ENCODE measurements around the gene SLC49A4. TPM values are rescaled to one million over a fixed set of nuclear protein-coding genes. Genes with fewer than 3 reads are reported as not detected.
A peak's percentile ranks its signal among the peaks of the same experiment; 100 is the strongest.

SLC49A4 gene
- total and polyA plus RNA-seq, 12 donors = 3.1 to 19.7 (median 15.3) TPM

GRCh38 chr3:122920986-122921385 is 126.1 kb downstream of the SLC49A4 start:
- Histone ChIP-seq H3K36me3 (peaks cover 0 to 7% (median 0%) of the 10 kb centered on the region in 9 donors), H3K9me3 (no peaks in the 10 kb centered on the region), H3K4me3 (no peak overlapping the region), H3K4me1 (peaks cover 0 to 7% (median 0%) of the 10 kb centered on the region in 9 donors), H3K27me3 (peaks cover 0 to 43% (median 7%) of the 10 kb centered on the region in 7 donors), H3K27ac (no peak overlapping the region)
- TF ChIP-seq, protein P1, sequence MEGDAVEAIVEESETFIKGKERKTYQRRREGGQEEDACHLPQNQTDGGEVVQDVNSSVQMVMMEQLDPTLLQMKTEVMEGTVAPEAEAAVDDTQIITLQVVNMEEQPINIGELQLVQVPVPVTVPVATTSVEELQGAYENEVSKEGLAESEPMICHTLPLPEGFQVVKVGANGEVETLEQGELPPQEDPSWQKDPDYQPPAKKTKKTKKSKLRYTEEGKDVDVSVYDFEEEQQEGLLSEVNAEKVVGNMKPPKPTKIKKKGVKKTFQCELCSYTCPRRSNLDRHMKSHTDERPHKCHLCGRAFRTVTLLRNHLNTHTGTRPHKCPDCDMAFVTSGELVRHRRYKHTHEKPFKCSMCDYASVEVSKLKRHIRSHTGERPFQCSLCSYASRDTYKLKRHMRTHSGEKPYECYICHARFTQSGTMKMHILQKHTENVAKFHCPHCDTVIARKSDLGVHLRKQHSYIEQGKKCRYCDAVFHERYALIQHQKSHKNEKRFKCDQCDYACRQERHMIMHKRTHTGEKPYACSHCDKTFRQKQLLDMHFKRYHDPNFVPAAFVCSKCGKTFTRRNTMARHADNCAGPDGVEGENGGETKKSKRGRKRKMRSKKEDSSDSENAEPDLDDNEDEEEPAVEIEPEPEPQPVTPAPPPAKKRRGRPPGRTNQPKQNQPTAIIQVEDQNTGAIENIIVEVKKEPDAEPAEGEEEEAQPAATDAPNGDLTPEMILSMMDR (IDR thresholded peaks at IDR 0.05) = no peak
- ATAC-seq (no peak), DNase-seq (no peak)
- intact Hi-C loops (cut with DNase I) = no loop called here
- WGBS, 2 donors = 76 to 85% methylated on average over 6 of the region's 6 CpGs

GRCh38 chr3:122921791-122922651 is 127.2 kb downstream of the SLC49A4 start:
- Histone ChIP-seq H3K4me3 (peak overlapping the region in 1 of 10 donors; percentile 12), H3K4me1 (peaks cover 0 to 7% (median 0%) of the 10 kb centered on the region in 9 donors), H3K36me3 (peaks cover 0 to 7% (median 0%) of the 10 kb centered on the region in 9 donors), H3K27me3 (peaks cover 0 to 43% (median 7%) of the 10 kb centered on the region in 7 donors), H3K27ac (no peak overlapping the region), H3K9me3 (no peaks in the 10 kb centered on the region)
- intact Hi-C loops (cut with DNase I) = no loop called here
- DNase-seq (no peak), ATAC-seq (peak in 2 of 8 donors; percentile 4 to 14)
- 40 to 57% methylated on average over 66 to 68 of the region's 68 CpGs for WGBS, 2 donors
- TF ChIP-seq, protein P1 (IDR thresholded peaks at IDR 0.05) = no peak

GRCh38 chr3:122923611-122924010 is 128.7 kb downstream of the SLC49A4 start:
- H3K4me1 ChIP-seq = peaks cover 0 to 7% (median 0%) of the 10 kb centered on the region in 9 donors
- no peak for DNase-seq
- H3K4me3 ChIP-seq = no peak overlapping the region
- H3K27me3 ChIP-seq = peaks cover 0 to 43% (median 7%) of the 10 kb centered on the region in 7 donors
- intact Hi-C loops (cut with DNase I) = no loop called here
- ATAC-seq = no peak
- no peak overlapping the region for H3K27ac ChIP-seq
- TF ChIP-seq, protein P1 (IDR thresholded peaks at IDR 0.05) = no peak
- H3K36me3 ChIP-seq = peaks cover 0 to 7% (median 0%) of the 10 kb centered on the region in 9 donors
- no peaks in the 10 kb centered on the region for H3K9me3 ChIP-seq
- WGBS, 2 donors = 75 to 90% methylated on average over 6 of the region's 6 CpGs

DNA sequence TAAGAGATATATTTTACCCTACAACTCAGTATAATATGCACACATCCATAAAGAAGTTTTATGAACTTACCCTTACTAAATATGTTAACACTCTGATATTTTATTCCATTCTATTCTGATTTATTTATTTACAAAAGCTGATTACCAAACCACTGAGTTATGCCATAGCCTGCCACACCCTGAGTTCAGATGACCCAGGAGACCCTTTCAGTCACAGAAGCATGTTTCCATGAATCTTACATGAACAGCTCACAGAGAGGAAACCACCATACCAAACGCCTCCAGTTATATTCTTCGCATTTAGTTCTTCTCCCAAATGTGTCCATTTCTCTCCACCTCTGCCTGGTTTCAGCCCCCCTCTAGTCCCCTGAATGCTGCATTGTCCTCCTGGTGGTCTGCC is 129.2 kb downstream of the SLC49A4 start:
- DNase-seq = no peak
- intact Hi-C loops (cut with DNase I) = no loop called here
- WGBS, 2 donors = 85 to 88% methylated on average over 2 of the region's 2 CpGs
- Histone ChIP-seq H3K27me3 (peaks cover 0 to 43% (median 7%) of the 10 kb centered on the region in 7 donors), H3K9me3 (no peaks in the 10 kb centered on the region), H3K4me3 (no peak overlapping the region), H3K36me3 (peaks cover 0 to 7% (median 0%) of the 10 kb centered on the region in 9 donors), H3K4me1 (peaks cover 0 to 7% (median 0%) of the 10 kb centered on the region in 9 donors), H3K27ac (no peak overlapping the region)
- TF ChIP-seq, protein P1 (IDR thresholded peaks at IDR 0.05) = no peak
- no peak for ATAC-seq

All from heart right ventricle (tissue), 16 donors.